Myocyte (in vitro differentiated cells): Measurements from ENCODE around the gene MTPN. TPM values are rescaled to one million over a fixed set of nuclear protein-coding genes. Genes with fewer than 3 reads are reported as not detected.

ENCODE experiments used
- DNase-seq: peaks from one replicate; pipeline ENCODE4 v3.0.0-alpha.2; 2012; ENCODE audit warnings: low read depth
- total RNA-seq: library from RNA; depleted of rRNA; stranded (reverse); fragments of >200 nt; gene quantifications from 2 replicates; pipeline ENCODE4 v1.2.3, GENCODE V29; 2014

MTPN gene
- total RNA-seq, 1 donor from 2014 or later, result 129 TPM

GRCh38 chr7:135888740-135889139 is 88.4 kb downstream of the MTPN start:
- no peak for DNase-seq

GRCh38 chr7:135886345-135887132 is 90.6 kb downstream of the MTPN start:
- DNase-seq, result no peak

GRCh38 chr7:135884495-135885232 is 92.5 kb downstream of the MTPN start:
- no peak for DNase-seq

- peak; percentile 82 for DNase-seq
Observed at GRCh38 chr7:135879233-135879632, 97.9 kb downstream of the MTPN start.

GRCh38 chr7:135878284-135878683 is 98.9 kb downstream of the MTPN start:
- no peak for DNase-seq

- peak; percentile 98 for DNase-seq
Observed at GRCh38 chr7:135877805-135878204, 99.4 kb downstream of the MTPN start.

Other genes starting within 250 kb of the MTPN start
- gene SLC13A4, start 249.2 kb downstream of the MTPN start, total RNA-seq, result 0.03 TPM in 1 of 2 replicates, not detected in the other
- 2.6 and 3.1 TPM in 2 replicates for gene FAM180A, start 228.5 kb downstream of the MTPN start, total RNA-seq